HepG2 (cell line): ENCODE results near the gene MYL6B. TPM values are rescaled to one million over a fixed set of nuclear protein-coding genes. Genes with fewer than 3 reads are reported as not detected.

Source experiments
- ASH2L ChIP-seq: fragments of 300-600, 200-600 bp; sonication (generic); IDR thresholded peaks from 2 replicates; pipeline ENCODE4 v1.7.0; 2017; ENCODE audit warnings: low read depth, mild to moderate bottlenecking, moderate library complexity, mixed read lengths, low read length; ENCODE audit not compliant: insufficient read length
- ATF7-NPFF ChIP-seq: sonication (generic); formaldehyde crosslinking; IDR thresholded peaks from 2 replicates; pipeline ENCODE4 v1.8.1; 2023; ENCODE audit warnings: mild to moderate bottlenecking, low read depth, missing genetic modification reagents, moderate library complexity
- ETV5 ChIP-seq: IDR thresholded peaks from 2 replicates; pipeline ENCODE4 v1.6.1; 2018; ENCODE audit warnings: missing biosample characterization, missing genetic modification reagents, inconsistent platforms, borderline replicate concordance
- EZH2 ChIP-seq: conservative IDR thresholded peaks from 2 replicates; pipeline ENCODE4 v1.6.1; 2012; ENCODE audit warnings: mild to moderate bottlenecking, low read depth, low read length, moderate library complexity
- FOXO1 ChIP-seq: sonication (generic); formaldehyde crosslinking; IDR thresholded peaks from 2 replicates; pipeline ENCODE4 v1.4.0; 2020; ENCODE audit warnings: missing genetic modification reagents
- GMEB1 ChIP-seq: sonication (generic); formaldehyde crosslinking; IDR thresholded peaks from 2 replicates; pipeline ENCODE4 v1.5.1; 2020; ENCODE audit warnings: missing genetic modification reagents, mild to moderate bottlenecking, borderline replicate concordance
- KAT2B ChIP-seq: fragments of 150-350 bp; IDR thresholded peaks from 2 replicates; pipeline ENCODE4 v1.6.1; 2014; ENCODE audit warnings: low read depth, low read length, borderline replicate concordance
- MXD4 ChIP-seq: IDR thresholded peaks from 2 replicates; pipeline ENCODE4 v1.6.1; 2016; ENCODE audit warnings: mild to moderate bottlenecking, missing biosample characterization, missing genetic modification reagents
- MZF1 ChIP-seq: sonication (generic); formaldehyde crosslinking; IDR thresholded peaks from 2 replicates; pipeline ENCODE4 v1.8.1; 2023; ENCODE audit warnings: mild to moderate bottlenecking, missing genetic modification reagents, borderline replicate concordance
- SAFB2 ChIP-seq: sonication (generic); formaldehyde crosslinking; IDR thresholded peaks from 2 replicates; pipeline ENCODE4 v1.5.1; 2020; ENCODE audit warnings: missing genetic modification reagents, low read depth, mild to moderate bottlenecking, borderline replicate concordance
- SIN3B ChIP-seq: fragments of 150-350 bp; IDR thresholded peaks from 2 replicates; pipeline ENCODE4 v1.6.1; 2014; ENCODE audit warnings: low read length
- SOX5 ChIP-seq: IDR thresholded peaks from 2 replicates; pipeline ENCODE4 v1.6.1; 2016; ENCODE audit warnings: borderline replicate concordance
- TFE3 ChIP-seq: IDR thresholded peaks from 2 replicates; pipeline ENCODE4 v1.6.1; 2016
- TOE1 ChIP-seq: sonication (generic); formaldehyde crosslinking; IDR thresholded peaks from 2 replicates; pipeline ENCODE4 v1.4.0; 2020; ENCODE audit warnings: mild to moderate bottlenecking, missing genetic modification reagents
- YEATS4 ChIP-seq: sonication (generic); formaldehyde crosslinking; IDR thresholded peaks from 2 replicates; pipeline ENCODE4 v1.4.0; 2020; ENCODE audit warnings: missing genetic modification reagents, borderline replicate concordance
- ZNF337 ChIP-seq: sonication (generic); formaldehyde crosslinking; IDR thresholded peaks from 2 replicates; pipeline ENCODE4 v1.5.1; 2020; ENCODE audit warnings: missing genetic modification reagents, low read depth, mild to moderate bottlenecking, borderline replicate concordance
- ZNF44 ChIP-seq: sonication (generic); formaldehyde crosslinking; IDR thresholded peaks from 2 replicates; pipeline ENCODE4 v1.5.1; 2020; ENCODE audit warnings: mild to moderate bottlenecking, missing genetic modification reagents
- ZNF792 ChIP-seq: IDR thresholded peaks from 2 replicates; pipeline ENCODE4 v1.6.1; 2016
- ZNF816 ChIP-seq: sonication (generic); formaldehyde crosslinking; IDR thresholded peaks from 2 replicates; pipeline ENCODE4 v1.8.0; 2022; ENCODE audit warnings: missing genetic modification reagents, mild to moderate bottlenecking, borderline replicate concordance
- polyA plus RNA-seq, 8 experiments: library from polyadenylated mRNA; depleted of rRNA in 3 of 8; stranded (reverse) in 7 of 8; unstranded in 1 of 8; fragments of >200 nt; fragmentation: Illumina TruSeq in 4 of 8; extraction: Trizol in 4 of 8; gene quantifications; 2 replicates each; pipeline versions ENCODE4 v1.2.1 to v1.2.3, GENCODE V29; 2011 to 2016; ENCODE audit warnings: low read depth in 4 of 8, missing spikeins in 1 of 8, mixed read lengths in 1 of 8; ENCODE audit not compliant: insufficient read depth in 1 of 8
- total RNA-seq, 5 experiments: library from RNA; depleted of rRNA; stranded (reverse); fragments of >200 nt; fragmentation: Illumina TruSeq; extraction: Trizol; gene quantifications; 2 replicates each; pipeline ENCODE4 v1.2.3, GENCODE V29; 2016; ENCODE audit warnings: low read depth in 1 of 5
- TF ChIP-seq, protein P1 (sequence below): sonication (generic); formaldehyde crosslinking; conservative IDR thresholded peaks from 2 replicates; pipeline ENCODE4 v1.4.0; 2020; ENCODE audit warnings: missing genetic modification reagents
- TF ChIP-seq, protein P2 (sequence below): sonication (generic); formaldehyde crosslinking; IDR thresholded peaks from 2 replicates; pipeline ENCODE4 v1.4.0; 2020; ENCODE audit warnings: mild to moderate bottlenecking, missing genetic modification reagents
- TF ChIP-seq, protein P3 (sequence below): sonication (generic); formaldehyde crosslinking; IDR thresholded peaks from 2 replicates; pipeline ENCODE4 v1.8.1; 2023; ENCODE audit warnings: missing genetic modification reagents, mild to moderate bottlenecking, borderline replicate concordance

MYL6B gene
- total and polyA plus RNA-seq, 2 of the 13 experiments (the other 11 are each of a cell fraction or from before 2014, with no cell fraction given), result 75.7 to 88.7 TPM

GRCh38 chr12:56127888-56128669 lies 24.3 kb upstream of the MYL6B start, which contains the start of gene ESYT1 (continued):
- TF ChIP-seq TFE3 (peak; percentile 55; the same call in 1 of the 2 replicates), KAT2B (no peak), EZH2 (no peak), FOXO1 (no peak), MXD4 (peak; percentile 34), GMEB1 (CRISPR knock-in tag) (no peak; the same call in 1 of the 2 replicates), ASH2L (peak; percentile 53), ATF7-NPFF (CRISPR knock-in tag) (no peak), YEATS4 (CRISPR knock-in tag) (no peak; the same call in 1 of the 2 replicates), SOX5 (CRISPR knock-in tag) (0 out of 2 replicates have a peak, but pooled peaks have one; percentile 11), ETV5 (CRISPR knock-in tag) (peak; percentile 25; the same call in 1 of the 2 replicates), MZF1 (CRISPR knock-in tag) (no peak), SIN3B (no peak), ZNF792 (no peak), SAFB2 (no peak), ZNF44 (CRISPR knock-in tag) (no peak), ZNF337 (CRISPR knock-in tag) (no peak), ZNF816 (CRISPR knock-in tag) (no peak), TOE1 (CRISPR knock-in tag) (no peak)
- TF ChIP-seq, protein P1, sequence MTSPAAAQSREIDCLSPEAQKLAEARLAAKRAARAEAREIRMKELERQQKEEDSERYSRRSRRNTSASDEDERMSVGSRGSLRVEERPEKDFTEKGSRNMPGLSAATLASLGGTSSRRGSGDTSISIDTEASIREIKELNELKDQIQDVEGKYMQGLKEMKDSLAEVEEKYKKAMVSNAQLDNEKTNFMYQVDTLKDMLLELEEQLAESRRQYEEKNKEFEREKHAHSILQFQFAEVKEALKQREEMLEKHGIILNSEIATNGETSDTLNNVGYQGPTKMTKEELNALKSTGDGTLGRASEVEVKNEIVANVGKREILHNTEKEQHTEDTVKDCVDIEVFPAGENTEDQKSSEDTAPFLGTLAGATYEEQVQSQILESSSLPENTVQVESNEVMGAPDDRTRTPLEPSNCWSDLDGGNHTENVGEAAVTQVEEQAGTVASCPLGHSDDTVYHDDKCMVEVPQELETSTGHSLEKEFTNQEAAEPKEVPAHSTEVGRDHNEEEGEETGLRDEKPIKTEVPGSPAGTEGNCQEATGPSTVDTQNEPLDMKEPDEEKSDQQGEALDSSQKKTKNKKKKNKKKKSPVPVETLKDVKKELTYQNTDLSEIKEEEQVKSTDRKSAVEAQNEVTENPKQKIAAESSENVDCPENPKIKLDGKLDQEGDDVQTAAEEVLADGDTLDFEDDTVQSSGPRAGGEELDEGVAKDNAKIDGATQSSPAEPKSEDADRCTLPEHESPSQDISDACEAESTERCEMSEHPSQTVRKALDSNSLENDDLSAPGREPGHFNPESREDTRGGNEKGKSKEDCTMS (CRISPR knock-in tag), result no peak
- TF ChIP-seq, protein P2, sequence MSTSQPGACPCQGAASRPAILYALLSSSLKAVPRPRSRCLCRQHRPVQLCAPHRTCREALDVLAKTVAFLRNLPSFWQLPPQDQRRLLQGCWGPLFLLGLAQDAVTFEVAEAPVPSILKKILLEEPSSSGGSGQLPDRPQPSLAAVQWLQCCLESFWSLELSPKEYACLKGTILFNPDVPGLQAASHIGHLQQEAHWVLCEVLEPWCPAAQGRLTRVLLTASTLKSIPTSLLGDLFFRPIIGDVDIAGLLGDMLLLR (CRISPR knock-in tag), result no peak
- TF ChIP-seq, protein P3, sequence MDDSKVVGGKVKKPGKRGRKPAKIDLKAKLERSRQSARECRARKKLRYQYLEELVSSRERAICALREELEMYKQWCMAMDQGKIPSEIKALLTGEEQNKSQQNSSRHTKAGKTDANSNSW (CRISPR knock-in tag), result no peak
